ENCODE measurements around the gene BPIFB3.
"Not testable (repeated sequence)": the region's sequence is repeated elsewhere in the genome, so short reads cannot be mapped to it uniquely, and the experiment has no call there.

The BPIFB3 gene

GRCh38 chr20:33119725-33120720, 66.3 kb downstream of the BPIFB3 start:
- peaks cover 19% of the 10 kb centered on the region for H3K9me3 Mint-ChIP-seq

GRCh38 chr20:33120934-33121333, 67.2 kb downstream of the BPIFB3 start:
- Mint-ChIP-seq H3K4me3 (no peak overlapping the region), H3K4me1 (no peaks in the 10 kb centered on the region), H3K27ac (no peak overlapping the region), H3K9me3 (peaks cover 17% of the 10 kb centered on the region), H3K36me3 (ENCODE audit: low read depth) (no peaks in the 10 kb centered on the region), H3K27me3 (ENCODE audit: low read depth, poor library complexity) (peaks cover 25% of the 10 kb centered on the region)
- no peak for TF ChIP-seq CTCF (IDR thresholded peaks at IDR 0.05)
- DNase-seq, result no peak

More at GRCh38 chr20:33119725-33120720, 66.3 kb downstream of the BPIFB3 start:
- no peaks in the 10 kb centered on the region for H3K4me1 Mint-ChIP-seq
- H3K36me3 Mint-ChIP-seq (ENCODE audit: low read depth), result no peaks in the 10 kb centered on the region
- no peak overlapping the region for H3K4me3 Mint-ChIP-seq
- no peak for DNase-seq
- H3K27ac Mint-ChIP-seq, result no peak overlapping the region
- H3K27me3 Mint-ChIP-seq (ENCODE audit: low read depth, poor library complexity), result peaks cover 25% of the 10 kb centered on the region
- no peak for TF ChIP-seq CTCF (IDR thresholded peaks at IDR 0.05)

- not testable (repeated sequence) for H3K4me1 Mint-ChIP-seq; H3K4me3 Mint-ChIP-seq; DNase-seq; H3K27ac Mint-ChIP-seq; H3K36me3 Mint-ChIP-seq (ENCODE audit: low read depth)
- H3K9me3 Mint-ChIP-seq, result peaks cover 11% of the 10 kb centered on the region
- H3K27me3 Mint-ChIP-seq (ENCODE audit: low read depth, poor library complexity), result peaks cover 34% of the 10 kb centered on the region
Measured at GRCh38 chr20:33122297-33122696, 68.6 kb downstream of the BPIFB3 start.

Data from nephron progenitor cell (in vitro differentiated cells).